H9 (cell line): ENCODE data around the gene TDRD3. TPM values are rescaled to one million over a fixed set of nuclear protein-coding genes. Genes with fewer than 3 reads are reported as not detected.

Experiments used
- DNase-seq: peaks from one replicate; pipeline ENCODE4 v3.0.0-alpha.2; 2017
- H2AFZ ChIP-seq: one replicate; pipeline ENCODE4 v1.6.1; 2013; ENCODE audit warnings: mild to moderate bottlenecking, low read length, control low read depth, moderate library complexity
- H2AK5ac ChIP-seq: 2 replicates; pipeline ENCODE4 v1.6.1; 2013; ENCODE audit warnings: low read length, control low read depth, mixed read lengths; ENCODE audit not compliant: insufficient read length
- H2BK120ac ChIP-seq: one replicate; pipeline ENCODE4 v1.6.1; 2013; ENCODE audit warnings: low read depth, mild to moderate bottlenecking, low read length, control low read depth, inconsistent platforms; ENCODE audit not compliant: poor library complexity, severe bottlenecking
- H2BK12ac ChIP-seq: 2 replicates; pipeline ENCODE4 v1.6.1; 2013; ENCODE audit warnings: low read length, control low read depth, mixed read lengths, low read depth; ENCODE audit not compliant: insufficient read length
- H2BK15ac ChIP-seq: 2 replicates; pipeline ENCODE4 v1.6.1; 2013; ENCODE audit warnings: low read depth, low read length, control low read depth
- H2BK20ac ChIP-seq: one replicate; pipeline ENCODE4 v1.6.1; 2013; ENCODE audit warnings: low read depth, mild to moderate bottlenecking, low read length, control low read depth, inconsistent platforms; ENCODE audit not compliant: poor library complexity, severe bottlenecking
- H2BK5ac ChIP-seq: 2 replicates; pipeline ENCODE4 v1.6.1; 2013; ENCODE audit warnings: low read length, control low read depth, mixed read lengths; ENCODE audit not compliant: insufficient read length
- H3K14ac ChIP-seq: 2 replicates; pipeline ENCODE4 v1.6.1; 2013; ENCODE audit warnings: low read length, control low read depth; ENCODE audit not compliant: insufficient read depth
- H3K18ac ChIP-seq: 2 replicates; pipeline ENCODE4 v1.6.1; 2013; ENCODE audit warnings: low read depth, mild to moderate bottlenecking, mixed read lengths, low read length, control low read depth; ENCODE audit not compliant: insufficient read length
- H3K23ac ChIP-seq: 2 replicates; pipeline ENCODE4 v1.6.1; 2013; ENCODE audit warnings: low read length, control low read depth, mixed read lengths, low read depth; ENCODE audit not compliant: insufficient read length
- H3K23me2 ChIP-seq: 2 replicates; pipeline ENCODE4 v1.6.1; 2013; ENCODE audit warnings: low read depth, mild to moderate bottlenecking, mixed read lengths, low read length, control low read depth; ENCODE audit not compliant: insufficient read length, poor library complexity, severe bottlenecking
- H3K27ac ChIP-seq: 2 replicates; pipeline ENCODE4 v1.5.1; 2013; ENCODE audit warnings: low read length, control low read depth, mixed read lengths, low read depth; ENCODE audit not compliant: insufficient read length
- H3K27me3 ChIP-seq: 2 replicates; pipeline ENCODE4 v1.6.1; 2013; ENCODE audit warnings: low read length, control low read depth, inconsistent platforms; ENCODE audit not compliant: insufficient read depth
- H3K4ac ChIP-seq: 2 replicates; pipeline ENCODE4 v1.6.1; 2013; ENCODE audit warnings: low read depth, mild to moderate bottlenecking, control low read depth, inconsistent platforms, low read length, moderate library complexity
- H3K4me1 ChIP-seq: 2 replicates; pipeline ENCODE4 v1.6.1; 2013; ENCODE audit warnings: low read length, control low read depth, inconsistent platforms; ENCODE audit not compliant: insufficient read depth
- H3K4me2 ChIP-seq: 2 replicates; pipeline ENCODE4 v1.6.1; 2013; ENCODE audit warnings: low read length, control low read depth, mixed read lengths; ENCODE audit not compliant: insufficient read length, insufficient read depth
- H3K56ac ChIP-seq: 2 replicates; pipeline ENCODE4 v1.6.1; 2013; ENCODE audit warnings: low read depth, mild to moderate bottlenecking, mixed read lengths, low read length, control low read depth; ENCODE audit not compliant: insufficient read length
- H3K79me1 ChIP-seq: 2 replicates; pipeline ENCODE4 v1.6.1; 2013; ENCODE audit warnings: low read depth, mild to moderate bottlenecking, moderate library complexity, low read length, control low read depth, inconsistent platforms; ENCODE audit not compliant: insufficient read depth, poor library complexity, severe bottlenecking
- H3K79me2 ChIP-seq: 2 replicates; pipeline ENCODE4 v1.6.1; 2013; ENCODE audit warnings: low read length, control low read depth, inconsistent platforms; ENCODE audit not compliant: insufficient read depth
- H3K9ac ChIP-seq: 2 replicates; pipeline ENCODE4 v1.6.1; 2013; ENCODE audit warnings: low read length, control low read depth, mixed read lengths; ENCODE audit not compliant: insufficient read length; ENCODE audit errors: extremely low read depth
- H3K9me3 ChIP-seq: one replicate; pipeline ENCODE4 v1.6.1; 2013; ENCODE audit warnings: low read depth, low read length, inconsistent platforms; ENCODE audit not compliant: control insufficient read depth
- H3T11ph ChIP-seq: one replicate; pipeline ENCODE4 v1.6.1; 2013; ENCODE audit warnings: mild to moderate bottlenecking, low read length, control low read depth, inconsistent platforms
- H4K20me1 ChIP-seq: one replicate; pipeline ENCODE4 v1.6.1; 2013; ENCODE audit not compliant: control insufficient read depth, insufficient read length, insufficient read depth
- H4K5ac ChIP-seq: 2 replicates; pipeline ENCODE4 v1.6.1; 2013; ENCODE audit warnings: low read depth, mild to moderate bottlenecking, mixed read lengths, low read length, control low read depth; ENCODE audit not compliant: insufficient read length
- H4K8ac ChIP-seq: replicated peaks from 2 replicates; pipeline ENCODE4 v1.6.1; 2013; ENCODE audit warnings: low read length, control low read depth, mixed read lengths, low read depth; ENCODE audit not compliant: insufficient read length
- H4K91ac ChIP-seq: 2 replicates; pipeline ENCODE4 v1.6.1; 2013; ENCODE audit warnings: low read depth, mild to moderate bottlenecking, moderate library complexity, mixed read lengths, low read length, control low read depth; ENCODE audit not compliant: insufficient read length
- H3K27ac Mint-ChIP-seq, 3 experiments: 2 replicates in 2 of 3; 3 replicates in 1 of 3; pipeline ENCODE4 v1.8.0; 2020 to 2021; ENCODE audit warnings: mixed read lengths in 3 of 3, mild to moderate bottlenecking in 1 of 3, moderate library complexity in 1 of 3
- H3K27me3 Mint-ChIP-seq: 2 replicates; pipeline ENCODE4 v1.8.0; 2021; ENCODE audit warnings: low read depth, mild to moderate bottlenecking, moderate library complexity, mixed read lengths
- H3K36me3 Mint-ChIP-seq, 3 experiments: 2 replicates in 2 of 3; 3 replicates in 1 of 3; pipeline ENCODE4 v1.8.0; 2020 to 2021; ENCODE audit warnings: low read depth in 3 of 3, mixed read lengths in 3 of 3; ENCODE audit not compliant: insufficient read depth in 1 of 3
- H3K4me1 Mint-ChIP-seq, 2 experiments: 2 replicates each; pipeline ENCODE4 v1.8.0; 2020; ENCODE audit warnings: mixed read lengths in 2 of 2
- H3K4me3 Mint-ChIP-seq, 2 experiments: 2 replicates in 1 of 2; 3 replicates in 1 of 2; pipeline ENCODE4 v1.8.0; 2020 to 2021; ENCODE audit warnings: mild to moderate bottlenecking in 2 of 2, mixed read lengths in 2 of 2, moderate library complexity in 1 of 2
- H3K9me3 Mint-ChIP-seq, 2 experiments: 2 replicates in 1 of 2; 3 replicates in 1 of 2; pipeline ENCODE4 v1.8.0; 2020; ENCODE audit warnings: mild to moderate bottlenecking in 2 of 2, mixed read lengths in 2 of 2, moderate library complexity in 1 of 2
- WGBS: extraction: QIAGEN DNeasy Blood & Tissue Kit; methylation state at CpG from one replicate; pipeline ENCODE4 v1.1.7; 2013; ENCODE audit warnings: missing lambda C conversion rate, low lambda C conversion rate, mixed read lengths; ENCODE audit not compliant: insufficient read length; ENCODE audit errors: extremely low coverage; 5-methylcytosine and 5-hydroxymethylcytosine counted together
- total RNA-seq: library from RNA; stranded (reverse); gene quantifications from 2 replicates; pipeline ENCODE4 v1.2.1, GENCODE V29; 2021
- TF ChIP-seq, protein P1 (sequence below): fragments of 200-600 bp; sonication (generic); conservative IDR thresholded peaks from 3 replicates; pipeline ENCODE4 v1.8.0; 2021; ENCODE audit warnings: antibody characterized with exemption, mild to moderate bottlenecking

The TDRD3 gene
- total RNA-seq, 1 experiment from 2014 or later, result 16.1 TPM

DNA sequence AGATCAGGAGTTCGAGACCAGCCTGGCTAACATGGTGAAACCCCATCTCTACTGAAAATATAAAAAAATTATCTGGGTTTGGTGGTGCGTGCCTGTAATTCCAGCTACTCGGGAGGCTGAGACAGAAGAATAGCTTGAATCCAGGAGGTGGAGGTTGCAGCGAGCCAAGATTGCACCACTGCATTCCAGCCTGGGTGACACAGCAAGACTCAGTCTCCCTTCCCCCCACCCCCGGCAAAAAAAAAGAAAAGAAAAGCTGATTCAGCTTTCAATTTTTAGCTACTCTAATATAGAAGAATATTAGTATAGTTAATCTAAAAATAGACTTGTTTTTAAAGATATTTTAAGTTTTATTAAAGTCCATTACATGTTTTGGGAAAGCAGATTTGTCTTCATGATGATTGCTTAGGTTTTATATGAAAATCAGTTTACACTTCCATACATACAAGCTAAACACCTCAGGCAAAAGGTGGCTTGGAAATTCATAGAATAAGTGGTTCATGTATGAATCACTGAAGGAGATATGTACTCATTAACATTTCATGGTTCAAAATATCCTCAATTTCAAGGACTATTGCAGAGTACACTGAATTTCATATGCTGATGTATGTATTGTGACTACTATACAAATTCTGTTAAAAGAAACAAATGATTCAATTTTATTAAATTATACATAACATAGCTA is 165.2 kb downstream of the TDRD3 start:
- H3T11ph ChIP-seq, result no peak overlapping the region
- no peak overlapping the region for H4K8ac ChIP-seq
- no peaks in the 10 kb centered on the region for H3K79me1 ChIP-seq
- Mint-ChIP-seq H3K36me3 (0 out of 7 replicates have a peak, but pooled peaks cover 0 to 1% (median 1%) of the 10 kb centered on the region in 3 experiments), H3K27ac (no peak overlapping the region), H3K27me3 (no peaks in the 10 kb centered on the region), H3K9me3 (no peaks in the 10 kb centered on the region), H3K4me1 (peaks cover 12 to 14% of the 10 kb centered on the region in 2 experiments), H3K4me3 (no peak overlapping the region)
- no peaks in the 10 kb centered on the region for H3K9me3 ChIP-seq
- no peaks in the 10 kb centered on the region for H3K23me2 ChIP-seq
- no peaks in the 10 kb centered on the region for H3K27me3 ChIP-seq
- H3K56ac ChIP-seq, result no peak overlapping the region
- H3K4me1 ChIP-seq, result no peaks in the 10 kb centered on the region
- no peak overlapping the region for H4K91ac ChIP-seq
- no peak overlapping the region for H2AFZ ChIP-seq
- H2BK5ac ChIP-seq, result no peak overlapping the region
- no peak overlapping the region for H3K9ac ChIP-seq
- no peak overlapping the region for H3K4me2 ChIP-seq
- H3K4ac ChIP-seq, result no peak overlapping the region
- no peak overlapping the region for H2BK120ac ChIP-seq
- H2BK15ac ChIP-seq, result no peak overlapping the region
- H3K27ac ChIP-seq, result no peak overlapping the region
- no peak overlapping the region for H2BK20ac ChIP-seq
- H2AK5ac ChIP-seq, result no peak overlapping the region
- TF ChIP-seq, protein P1, sequence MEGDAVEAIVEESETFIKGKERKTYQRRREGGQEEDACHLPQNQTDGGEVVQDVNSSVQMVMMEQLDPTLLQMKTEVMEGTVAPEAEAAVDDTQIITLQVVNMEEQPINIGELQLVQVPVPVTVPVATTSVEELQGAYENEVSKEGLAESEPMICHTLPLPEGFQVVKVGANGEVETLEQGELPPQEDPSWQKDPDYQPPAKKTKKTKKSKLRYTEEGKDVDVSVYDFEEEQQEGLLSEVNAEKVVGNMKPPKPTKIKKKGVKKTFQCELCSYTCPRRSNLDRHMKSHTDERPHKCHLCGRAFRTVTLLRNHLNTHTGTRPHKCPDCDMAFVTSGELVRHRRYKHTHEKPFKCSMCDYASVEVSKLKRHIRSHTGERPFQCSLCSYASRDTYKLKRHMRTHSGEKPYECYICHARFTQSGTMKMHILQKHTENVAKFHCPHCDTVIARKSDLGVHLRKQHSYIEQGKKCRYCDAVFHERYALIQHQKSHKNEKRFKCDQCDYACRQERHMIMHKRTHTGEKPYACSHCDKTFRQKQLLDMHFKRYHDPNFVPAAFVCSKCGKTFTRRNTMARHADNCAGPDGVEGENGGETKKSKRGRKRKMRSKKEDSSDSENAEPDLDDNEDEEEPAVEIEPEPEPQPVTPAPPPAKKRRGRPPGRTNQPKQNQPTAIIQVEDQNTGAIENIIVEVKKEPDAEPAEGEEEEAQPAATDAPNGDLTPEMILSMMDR, result no peak
- no peak overlapping the region for H3K14ac ChIP-seq
- no peak overlapping the region for H3K18ac ChIP-seq
- H4K5ac ChIP-seq, result no peak overlapping the region
- 0 out of 2 replicates have a peak, but pooled peaks cover 2% of the 10 kb centered on the region for H3K79me2 ChIP-seq
- no peaks in the 10 kb centered on the region for H4K20me1 ChIP-seq
- WGBS, result no CpG with 5 or more reads among the region's 5 CpGs
- H2BK12ac ChIP-seq, result no peak overlapping the region
- DNase-seq, result no peak
- no peak overlapping the region for H3K23ac ChIP-seq
